HG02642 (cell line): ENCODE results near the gene SPIB.
A peak's percentile ranks its signal among the peaks of the same experiment; 100 is the strongest.
"Not testable (repeated sequence)": the region's sequence is repeated elsewhere in the genome, so short reads cannot be mapped to it uniquely, and the experiment has no call there.

Source experiments
- ATAC-seq: cut with Tn5 transposase; IDR thresholded peaks from one replicate; pipeline ENCODE4 v1.9.1; 2021; ENCODE audit warnings: mild to moderate bottlenecking; ENCODE audit not compliant: unreplicated experiment, poor library complexity

The SPIB gene

GRCh38 chr19:50435221-50435620 is 16.5 kb downstream of the SPIB start:
- no peak for ATAC-seq

GRCh38 chr19:50435627-50436026 is 16.9 kb downstream of the SPIB start:
- ATAC-seq, result no peak

- no peak for ATAC-seq
Observed at GRCh38 chr19:50437862-50438449, 19.2 kb downstream of the SPIB start.

DNA sequence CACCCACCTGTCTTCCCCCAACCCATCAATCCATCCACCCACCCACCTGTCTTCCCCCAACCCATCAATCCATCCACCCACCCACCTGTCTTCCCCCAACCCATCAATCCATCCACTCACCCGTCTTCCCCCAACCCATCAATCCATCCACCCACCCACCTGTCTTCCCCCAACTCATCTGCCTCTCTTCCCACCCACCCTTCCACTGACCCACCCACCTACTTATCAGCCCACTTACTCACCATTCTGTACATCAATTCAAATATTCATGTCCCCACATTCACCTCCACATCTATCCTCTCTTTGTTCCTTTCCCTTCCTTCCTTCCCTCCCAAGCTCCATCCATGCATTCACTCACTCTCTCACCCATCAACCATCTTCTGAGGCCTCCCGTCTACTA is 20.4 kb downstream of the SPIB start:
- ATAC-seq, result not testable (repeated sequence)

DNA sequence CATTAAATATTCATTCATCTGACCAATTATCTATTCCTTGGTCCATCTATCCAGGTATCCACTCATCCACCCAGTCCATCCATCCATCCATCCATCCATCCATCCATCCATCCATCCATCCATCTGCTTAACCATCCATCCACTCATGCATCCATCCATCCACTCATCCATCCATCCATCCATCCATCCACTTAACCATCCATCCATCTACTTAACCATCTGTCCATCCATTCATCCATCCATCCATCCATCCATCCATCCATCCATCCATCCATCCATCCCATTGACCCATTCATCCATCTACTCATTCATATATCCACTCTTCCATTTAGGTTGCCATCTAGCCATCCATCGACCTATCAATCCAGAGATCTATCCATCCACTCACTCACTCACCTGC is 25.3 kb downstream of the SPIB start:
- no peak for ATAC-seq

DNA sequence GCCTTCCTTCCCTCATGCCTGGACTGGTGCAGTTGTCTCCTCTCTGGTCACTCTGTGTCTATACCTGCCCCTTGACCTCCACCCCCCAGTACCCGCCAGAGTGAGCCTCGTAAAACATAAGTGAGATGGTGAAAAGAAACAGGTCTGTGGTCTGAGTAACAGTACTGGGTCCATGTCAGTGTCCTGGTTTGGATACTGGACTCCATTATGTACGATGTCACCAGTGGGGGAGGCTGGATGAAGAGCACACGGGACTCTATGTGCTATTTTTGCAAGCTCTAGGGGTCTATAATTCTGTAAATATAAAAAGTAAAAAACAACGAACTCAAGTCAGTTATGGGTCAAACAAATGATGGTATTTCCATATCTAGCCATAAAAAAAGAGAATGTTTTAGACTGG is 28.3 kb downstream of the SPIB start:
- no peak for ATAC-seq

DNA sequence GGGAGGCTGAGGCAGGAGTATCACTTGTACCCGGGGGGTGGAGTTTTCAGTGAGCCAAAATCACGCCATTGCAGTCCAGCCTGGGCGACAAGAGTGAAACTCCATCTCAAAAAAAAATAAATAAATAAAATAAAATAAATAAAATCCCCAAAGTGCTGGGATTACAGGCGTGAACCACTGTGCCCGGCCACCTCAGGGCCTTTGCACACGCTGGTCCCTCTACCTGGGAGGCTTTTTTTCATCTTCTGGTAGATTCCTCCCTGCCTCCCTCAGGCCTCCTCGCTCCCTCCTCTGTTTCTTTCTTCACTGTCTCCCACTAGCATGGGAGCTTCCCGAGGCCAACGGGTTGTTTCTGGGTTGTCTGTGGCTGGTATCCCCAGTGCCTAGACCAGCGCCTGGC is 29.0 kb downstream of the SPIB start:
- ATAC-seq, result no peak

DNA sequence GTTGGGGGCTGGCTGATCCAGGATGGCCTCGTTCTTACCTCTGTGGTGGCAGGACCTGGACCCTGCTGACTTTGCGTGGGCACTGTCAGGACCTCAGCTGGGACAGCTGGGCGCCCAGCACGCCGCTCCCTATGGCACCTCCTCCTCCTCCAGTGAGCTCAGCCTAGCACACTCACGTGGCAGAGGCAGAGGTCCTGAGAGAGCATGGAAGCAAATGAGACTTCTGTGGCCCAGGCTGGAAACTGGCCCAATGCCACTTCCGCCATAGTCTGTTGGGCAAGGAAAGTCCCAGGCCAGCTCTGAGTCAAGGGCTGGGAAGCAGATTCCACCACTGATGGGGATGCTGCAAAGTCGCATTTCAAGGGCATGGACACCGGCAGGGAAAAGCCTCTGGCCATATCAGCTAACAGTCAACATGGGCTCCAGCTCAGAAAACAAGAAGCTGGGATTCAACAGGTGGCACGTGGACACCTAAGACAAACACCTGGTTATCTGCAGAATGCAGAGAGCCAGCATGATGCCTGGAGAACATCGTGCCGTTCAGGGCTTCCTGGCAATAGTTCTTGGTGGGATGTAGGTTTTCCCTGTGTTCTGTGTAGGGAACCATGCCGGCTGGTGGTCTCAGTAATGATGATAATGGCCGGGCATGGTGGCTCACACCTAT is 30.6 kb downstream of the SPIB start:
- ATAC-seq, result no peak

DNA sequence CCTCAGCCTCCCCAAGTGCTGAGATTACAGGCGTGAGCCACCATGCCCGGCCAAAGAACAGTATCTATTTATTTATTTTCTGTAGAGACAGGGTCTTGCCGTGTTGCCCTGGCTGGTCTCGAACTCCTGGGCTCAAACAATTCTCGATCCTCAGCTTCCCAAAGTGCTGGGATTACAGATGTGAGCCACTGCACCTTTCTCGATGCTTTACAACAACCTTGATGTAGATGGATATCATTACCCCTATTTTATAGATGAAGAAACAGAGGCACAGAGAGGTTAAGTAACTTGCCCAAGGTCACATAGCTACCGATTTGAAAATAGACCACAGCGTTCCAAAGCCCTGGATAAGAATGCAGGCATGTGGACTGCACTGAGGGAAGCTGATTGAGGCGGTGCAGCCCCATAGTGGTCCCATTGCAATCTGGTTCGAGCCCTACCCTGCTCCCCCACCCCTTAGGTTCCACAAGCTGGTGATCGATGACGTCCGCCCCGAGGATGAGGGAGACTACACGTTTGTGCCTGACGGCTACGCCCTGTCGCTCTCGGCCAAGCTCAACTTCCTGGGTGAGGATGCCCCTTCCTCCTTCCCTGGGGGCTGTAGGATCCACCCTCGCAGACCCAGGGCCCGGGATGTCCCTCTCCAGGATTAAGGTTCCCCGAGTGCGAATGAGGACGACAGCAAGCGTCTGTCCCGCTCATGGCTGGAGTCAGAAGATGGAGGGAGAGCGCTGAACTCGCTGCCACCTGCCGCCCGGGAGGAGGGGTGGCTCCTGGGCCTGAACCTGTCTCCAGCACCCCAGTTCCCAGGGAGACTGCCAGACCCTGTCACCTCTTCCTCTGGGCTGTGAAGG is 31.9 kb downstream of the SPIB start:
- ATAC-seq, result no peak

DNA sequence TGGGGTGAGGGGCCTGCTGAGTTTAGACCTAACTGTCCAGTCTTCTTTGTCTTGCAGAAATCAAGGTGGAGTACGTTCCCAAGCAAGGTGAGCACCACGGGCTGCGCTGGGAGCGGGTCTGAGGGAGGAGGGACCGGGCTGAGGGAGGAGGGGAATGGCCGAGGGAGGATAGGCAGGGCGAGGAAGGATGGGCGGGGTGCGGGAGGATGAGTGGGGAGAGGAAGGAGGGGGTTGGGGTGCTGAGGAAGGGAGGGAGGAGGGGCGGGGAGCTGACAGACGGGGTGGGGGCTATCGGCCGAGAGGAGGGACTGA is 32.4 kb downstream of the SPIB start:
- ATAC-seq, result no peak

- no peak for ATAC-seq
Observed at GRCh38 chr19:50453243-50453642, 34.5 kb downstream of the SPIB start.

- no peak for ATAC-seq
Observed at GRCh38 chr19:50455992-50456391, 37.3 kb downstream of the SPIB start.

DNA sequence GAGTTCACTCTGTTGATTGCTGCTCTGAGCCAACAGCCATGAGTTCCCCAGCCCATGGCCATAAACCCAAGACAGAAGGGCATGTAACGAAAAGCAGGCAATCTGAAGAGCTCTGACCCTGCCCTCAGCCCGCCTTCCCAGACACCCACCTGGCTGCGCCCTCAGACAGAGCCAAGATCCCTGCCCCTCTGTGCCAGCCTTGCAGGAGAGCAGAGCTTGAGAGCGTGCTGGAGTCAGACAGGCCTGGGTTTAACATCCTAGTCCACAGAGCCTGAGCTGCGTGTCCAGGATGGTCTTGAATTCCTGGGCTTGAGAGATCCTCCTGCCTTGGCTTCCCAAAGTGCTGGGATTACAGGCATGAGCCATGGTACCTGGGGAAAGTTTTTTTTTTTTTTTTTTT is 38.6 kb downstream of the SPIB start:
- ATAC-seq, result no peak

DNA sequence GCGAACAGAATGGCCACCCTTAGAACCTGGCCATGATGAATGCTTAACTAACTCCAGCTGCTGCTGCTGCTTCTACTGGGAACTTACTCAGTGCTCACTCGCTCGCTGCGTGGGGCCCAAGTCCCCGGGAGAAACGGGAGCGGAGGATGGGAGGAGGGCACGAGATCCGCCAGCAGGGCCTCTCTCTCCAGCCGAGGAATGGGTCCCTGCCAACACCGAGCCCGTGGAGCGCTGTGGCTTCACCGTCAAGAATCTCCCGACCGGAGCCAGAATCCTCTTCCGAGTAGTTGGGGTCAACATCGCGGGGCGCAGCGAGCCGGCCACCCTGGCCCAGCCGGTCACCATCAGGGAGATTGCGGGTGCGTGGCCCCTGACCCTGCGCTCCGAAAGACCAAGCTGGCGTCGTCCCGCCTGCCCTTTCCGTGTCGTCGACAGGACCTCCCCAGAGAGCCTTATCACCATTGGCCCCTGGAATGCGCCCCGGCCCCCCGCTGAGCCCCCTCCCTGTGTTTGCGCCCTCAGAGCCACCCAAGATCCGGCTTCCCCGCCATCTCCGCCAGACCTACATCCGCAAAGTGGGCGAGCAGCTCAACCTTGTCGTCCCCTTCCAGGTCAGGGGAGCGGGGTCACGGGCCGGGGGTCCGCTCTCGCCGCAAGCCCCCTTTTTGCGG is 39.8 kb downstream of the SPIB start:
- no peak for ATAC-seq

DNA sequence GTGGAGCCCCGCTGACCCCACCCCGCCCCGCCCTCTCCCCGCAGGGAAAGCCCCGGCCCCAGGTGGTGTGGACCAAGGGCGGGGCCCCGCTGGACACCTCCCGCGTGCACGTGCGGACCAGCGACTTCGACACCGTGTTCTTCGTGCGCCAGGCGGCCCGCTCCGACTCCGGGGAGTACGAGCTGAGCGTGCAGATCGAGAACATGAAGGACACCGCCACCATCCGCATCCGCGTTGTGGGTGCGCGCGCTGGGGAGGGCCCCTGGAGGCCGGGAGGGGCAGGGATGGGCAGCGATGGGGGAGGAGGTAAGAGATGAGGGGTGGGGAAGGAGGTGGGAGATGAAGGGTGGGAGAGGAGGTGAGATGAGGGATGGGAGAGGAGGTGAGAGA is 40.3 kb downstream of the SPIB start:
- no peak for ATAC-seq

DNA sequence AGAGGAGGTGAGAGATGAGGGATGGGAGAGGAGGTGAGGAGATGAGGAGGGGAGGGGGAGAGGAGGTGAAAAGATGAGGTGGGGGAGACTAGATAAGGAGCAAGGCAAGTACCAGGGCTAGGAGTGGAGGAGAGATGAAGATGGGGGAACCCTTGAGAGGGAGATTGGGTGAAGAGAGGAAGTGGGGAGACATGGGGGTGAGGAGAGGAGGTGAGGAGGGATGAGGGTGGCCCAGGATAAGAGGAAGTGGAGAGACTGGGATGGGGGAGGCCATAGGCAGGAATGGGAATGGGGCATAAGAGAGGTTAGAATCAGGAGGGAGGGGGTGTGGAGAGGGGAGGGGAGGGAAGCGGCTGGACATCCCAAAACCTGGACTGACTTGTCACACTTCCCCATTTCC is 40.9 kb downstream of the SPIB start:
- no peak for ATAC-seq

- peak; percentile 56 for ATAC-seq
Observed at GRCh38 chr19:50460161-50460765, 41.5 kb downstream of the SPIB start.

DNA sequence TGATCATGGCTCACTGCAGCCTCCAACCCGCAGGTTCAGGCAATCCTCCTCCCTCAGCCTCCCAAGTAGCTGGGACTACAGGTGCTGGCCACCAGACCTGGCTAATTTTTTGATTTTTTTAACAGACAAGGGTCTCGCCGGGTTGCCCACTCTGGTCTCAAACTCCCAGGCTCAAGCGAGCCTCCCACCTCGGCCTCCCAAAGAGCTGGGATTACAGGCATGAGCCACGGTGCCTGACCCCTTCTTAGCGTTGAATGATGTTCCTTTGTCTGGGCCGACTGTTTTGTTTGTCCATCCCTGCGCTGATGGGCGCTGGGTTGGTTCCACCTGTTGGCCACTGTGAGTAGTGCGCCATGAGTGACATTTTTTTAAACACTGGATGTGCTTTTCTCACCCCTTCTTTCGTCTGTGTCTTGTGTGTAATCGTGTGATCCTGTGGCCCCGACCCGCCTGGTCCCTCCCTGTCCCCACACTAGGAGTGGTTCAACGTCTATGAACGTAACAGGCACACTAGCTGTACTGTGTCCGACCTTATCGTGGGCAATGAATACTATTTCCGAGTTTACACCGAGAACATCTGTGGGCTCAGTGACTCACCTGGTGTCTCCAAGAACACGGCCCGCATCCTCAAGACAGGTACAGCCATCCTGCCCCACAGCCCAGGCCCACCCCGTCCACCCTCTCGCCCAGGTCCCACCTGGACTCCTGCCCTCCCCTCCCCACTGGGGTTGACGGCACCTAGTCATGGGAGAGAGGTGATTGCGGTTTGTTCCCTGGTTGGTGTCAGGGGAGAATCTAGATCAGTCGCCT is 42.5 kb downstream of the SPIB start:
- ATAC-seq, result peak; percentile 56

DNA sequence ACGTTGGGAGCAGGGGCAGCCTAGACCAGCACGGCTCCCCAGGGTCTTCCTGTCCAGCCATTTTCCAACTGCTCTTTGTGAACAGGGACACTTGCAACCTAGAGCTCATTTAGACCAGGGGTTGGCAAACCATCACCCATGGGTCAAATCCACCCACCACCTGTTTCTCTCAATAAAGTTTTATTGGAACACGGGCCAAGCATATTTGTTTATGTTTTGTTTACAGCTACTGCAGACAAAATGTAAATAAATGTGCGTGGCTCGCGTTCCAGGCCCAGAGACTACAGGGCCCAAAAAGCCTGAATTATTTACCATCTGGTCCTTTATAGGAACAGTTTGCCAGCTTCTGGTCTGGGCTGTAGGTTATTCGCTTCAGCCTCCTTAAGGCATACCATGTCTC is 44.2 kb downstream of the SPIB start:
- ATAC-seq, result no peak

DNA sequence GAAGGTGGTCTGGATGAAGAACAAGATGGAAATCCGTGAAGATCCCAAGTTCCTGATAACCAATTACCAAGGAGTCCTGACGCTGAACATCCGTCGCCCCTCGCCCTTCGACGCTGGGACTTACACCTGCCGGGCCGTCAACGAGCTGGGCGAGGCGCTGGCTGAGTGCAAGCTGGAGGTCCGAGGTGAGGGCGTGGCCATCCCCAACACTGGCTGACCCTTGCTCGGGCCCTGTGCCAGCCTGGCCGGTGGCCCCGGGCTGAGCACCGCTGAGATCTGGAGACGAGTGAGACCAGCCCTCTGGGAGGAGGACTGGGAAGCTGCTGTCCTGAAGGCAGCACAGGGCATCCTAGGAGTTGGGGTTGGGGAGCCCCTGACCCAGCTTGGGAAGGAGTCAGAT is 45.6 kb downstream of the SPIB start:
- no peak for ATAC-seq
